Muscle layer of duodenum (tissue), 2 donors: ENCODE measurements around the gene MT2A.

ENCODE experiments used
- H3K27ac ChIP-seq: one replicate; pipeline ENCODE4 v1.7.0; 2013; ENCODE audit warnings: mild to moderate bottlenecking, low read length
- H3K27me3 ChIP-seq: one replicate; pipeline ENCODE4 v1.7.0; 2013; ENCODE audit warnings: low read depth, mild to moderate bottlenecking, control low read depth, low read length
- H3K36me3 ChIP-seq, 2 donors: one replicate each; pipeline ENCODE4 v1.7.0; 2013; ENCODE audit warnings: low read length in 2 of 2, control low read depth in 1 of 2, mild to moderate bottlenecking in 1 of 2; ENCODE audit not compliant: insufficient read depth in 2 of 2, control insufficient read depth in 1 of 2
- H3K4me1 ChIP-seq, 2 donors: one replicate each; pipeline ENCODE4 v1.7.0; 2013; ENCODE audit warnings: low read length in 2 of 2, mild to moderate bottlenecking in 2 of 2, control low read depth in 1 of 2, moderate library complexity in 1 of 2; ENCODE audit not compliant: insufficient read depth in 2 of 2, control insufficient read depth in 1 of 2
- H3K4me3 ChIP-seq, 2 donors: one replicate each; pipeline ENCODE4 v1.7.0; 2013; ENCODE audit warnings: low read length in 2 of 2, low read depth in 1 of 2, mild to moderate bottlenecking in 1 of 2
- H3K9me3 ChIP-seq, 2 donors: one replicate each; pipeline ENCODE4 v1.7.0; 2013; ENCODE audit warnings: low read length in 2 of 2, control low read depth in 1 of 2, mild to moderate bottlenecking in 1 of 2; ENCODE audit not compliant: control insufficient read depth in 1 of 2
- donor health status: healthy.

MT2A gene

DNA sequence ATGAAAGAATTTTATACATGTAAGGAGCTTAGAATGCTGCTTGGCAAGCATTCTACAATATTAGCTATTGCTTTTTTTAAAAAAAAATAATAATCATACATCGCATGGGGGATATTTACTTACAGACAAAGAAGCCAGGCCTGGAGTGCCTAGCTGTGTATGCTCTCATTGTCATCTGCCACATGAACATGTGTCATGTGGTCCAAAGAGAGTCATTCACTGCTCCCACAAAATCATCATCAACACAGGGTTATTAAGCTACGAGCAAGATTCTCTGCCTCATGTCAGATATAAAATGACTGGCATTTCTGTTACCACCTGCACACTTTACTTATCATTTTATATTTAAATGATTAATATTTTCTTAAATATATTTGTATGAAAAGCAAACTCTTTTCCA lies 15.3 kb downstream of the MT2A start:
- H3K4me1 ChIP-seq: peaks cover 0 to 7% of the 10 kb centered on the region in 2 donors
- H3K36me3 ChIP-seq: no peaks in the 10 kb centered on the region
- no peak overlapping the region for H3K4me3 ChIP-seq
- no peaks in the 10 kb centered on the region for H3K27me3 ChIP-seq
- no peak overlapping the region for H3K27ac ChIP-seq
- H3K9me3 ChIP-seq: no peaks in the 10 kb centered on the region

GRCh38 chr16:56625140-56625942 lies 17.0 kb downstream of the MT2A start, which contains the start of gene MT1E:
TSS of gene MT1E (plus strand) at chr16:56625781. CDS start at chr16:56625852, 71 bp downstream.
- peak within 1 kb of the TSS; percentile 74 to 75 for H3K4me3 ChIP-seq
- no peaks in the 10 kb centered on the region for H3K9me3 ChIP-seq
- H3K4me1 ChIP-seq: peaks cover 0 to 7% of the 10 kb centered on the region in 2 donors
- no peaks in the 10 kb centered on the region for H3K27me3 ChIP-seq
- peak within 1 kb of the TSS; percentile 90 for H3K27ac ChIP-seq
- H3K36me3 ChIP-seq: no peaks in the 10 kb centered on the region

GRCh38 chr16:56625943-56626654 lies 17.7 kb downstream of the MT2A start:
- Histone ChIP-seq H3K4me3 (peak overlapping the region; percentile 74 to 75), H3K36me3 (no peaks in the 10 kb centered on the region), H3K4me1 (peaks cover 0 to 7% of the 10 kb centered on the region in 2 donors), H3K27ac (peak overlapping the region; percentile 90), H3K9me3 (no peaks in the 10 kb centered on the region), H3K27me3 (no peaks in the 10 kb centered on the region)

- H3K27ac ChIP-seq: peak overlapping the region; percentile 90
These were observed 18.3 kb downstream of the MT2A start for GRCh38 chr16:56626685-56627084.

GRCh38 chr16:56628486-56629350 lies 20.3 kb downstream of the MT2A start:
- Histone ChIP-seq H3K27ac (no peak overlapping the region), H3K9me3 (no peaks in the 10 kb centered on the region), H3K4me1 (peaks cover 0 to 7% of the 10 kb centered on the region in 2 donors), H3K36me3 (no peaks in the 10 kb centered on the region), H3K27me3 (peaks cover 4% of the 10 kb centered on the region), H3K4me3 (no peak overlapping the region)

More at GRCh38 chr16:56626685-56627084, 18.3 kb downstream of the MT2A start:
- Histone ChIP-seq H3K9me3 (no peaks in the 10 kb centered on the region), H3K4me3 (peak overlapping the region; percentile 74 to 75), H3K4me1 (peaks cover 0 to 7% of the 10 kb centered on the region in 2 donors), H3K27me3 (no peaks in the 10 kb centered on the region), H3K36me3 (no peaks in the 10 kb centered on the region)

DNA sequence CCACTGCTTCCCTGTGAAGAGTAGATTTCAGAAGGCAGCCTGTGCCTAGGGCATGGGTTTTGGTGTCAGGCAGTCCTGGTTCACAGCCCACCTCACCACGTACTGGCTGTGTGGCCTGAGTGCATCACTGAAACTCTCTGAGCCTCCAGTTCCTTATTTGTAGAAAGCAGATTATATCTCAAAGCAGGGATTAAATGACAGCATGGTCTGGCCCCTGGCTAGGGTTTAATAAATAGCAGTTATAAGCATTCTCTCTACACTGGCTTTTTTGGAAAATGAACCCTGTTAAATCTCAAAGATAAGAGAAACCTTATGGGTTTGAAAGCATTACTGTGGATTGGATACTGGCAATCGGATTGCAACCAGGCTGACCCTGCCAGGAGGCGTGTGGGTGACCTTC lies 21.1 kb downstream of the MT2A start:
- Histone ChIP-seq H3K36me3 (no peaks in the 10 kb centered on the region), H3K4me3 (no peak overlapping the region), H3K27ac (no peak overlapping the region), H3K4me1 (peaks cover 0 to 7% of the 10 kb centered on the region in 2 donors), H3K9me3 (no peaks in the 10 kb centered on the region), H3K27me3 (peaks cover 7% of the 10 kb centered on the region)

DNA sequence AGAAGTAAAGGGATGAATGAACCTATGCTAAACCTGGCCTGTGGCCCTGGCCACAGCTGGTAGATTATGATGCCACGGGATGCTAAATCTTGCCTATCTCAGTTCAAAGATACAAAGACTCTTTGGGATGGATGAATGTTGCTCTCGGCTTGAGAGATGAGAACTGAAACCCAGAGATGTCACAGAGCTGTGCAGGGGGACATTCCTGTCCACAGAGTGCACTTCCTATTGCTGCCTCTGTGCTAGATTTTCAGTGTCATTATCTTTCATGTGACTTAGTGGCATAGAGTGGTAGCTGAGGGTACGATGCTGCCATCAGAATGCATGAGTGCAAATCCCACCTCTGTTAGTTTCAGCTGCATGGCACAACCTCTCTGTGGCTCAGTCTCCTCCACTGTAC lies 21.8 kb downstream of the MT2A start:
- no peak overlapping the region for H3K4me3 ChIP-seq
- H3K4me1 ChIP-seq: peaks cover 0 to 11% of the 10 kb centered on the region in 2 donors
- H3K36me3 ChIP-seq: no peaks in the 10 kb centered on the region
- no peaks in the 10 kb centered on the region for H3K9me3 ChIP-seq
- no peak overlapping the region for H3K27ac ChIP-seq
- H3K27me3 ChIP-seq: peaks cover 12% of the 10 kb centered on the region

DNA sequence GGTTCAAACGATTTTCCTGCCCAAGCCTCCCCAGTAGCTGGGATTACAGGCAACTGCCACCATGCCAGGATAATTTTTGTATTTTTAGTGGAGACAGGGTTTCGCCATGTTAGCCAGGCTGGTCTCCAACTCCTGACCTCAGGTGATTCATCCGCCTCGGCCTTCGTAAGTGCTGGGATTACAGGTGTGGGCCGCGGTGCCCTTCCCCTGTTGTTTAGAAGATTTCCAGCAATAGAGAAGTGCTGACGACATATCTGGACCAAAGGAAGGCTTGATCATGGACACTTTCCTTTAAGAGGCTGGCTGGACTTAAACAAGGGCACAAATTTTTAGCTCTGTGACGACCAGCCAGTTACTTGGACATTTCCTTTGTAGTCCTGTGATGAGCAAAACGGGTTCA lies 22.8 kb downstream of the MT2A start:
- peaks cover 0 to 18% of the 10 kb centered on the region in 2 donors for H3K4me1 ChIP-seq
- no peaks in the 10 kb centered on the region for H3K9me3 ChIP-seq
- peaks cover 17% of the 10 kb centered on the region for H3K27me3 ChIP-seq
- H3K36me3 ChIP-seq: no peaks in the 10 kb centered on the region
- no peak overlapping the region for H3K27ac ChIP-seq
- no peak overlapping the region for H3K4me3 ChIP-seq

GRCh38 chr16:56631832-56632155 lies 23.4 kb downstream of the MT2A start:
- no peaks in the 10 kb centered on the region for H3K36me3 ChIP-seq
- peaks cover 0 to 14% of the 10 kb centered on the region in 2 donors for H3K4me1 ChIP-seq
- H3K27me3 ChIP-seq: peaks cover 17% of the 10 kb centered on the region
- peak overlapping the region; percentile 63 for H3K27ac ChIP-seq
- no peaks in the 10 kb centered on the region for H3K9me3 ChIP-seq
- peak overlapping the region; percentile 65 to 74 for H3K4me3 ChIP-seq

DNA sequence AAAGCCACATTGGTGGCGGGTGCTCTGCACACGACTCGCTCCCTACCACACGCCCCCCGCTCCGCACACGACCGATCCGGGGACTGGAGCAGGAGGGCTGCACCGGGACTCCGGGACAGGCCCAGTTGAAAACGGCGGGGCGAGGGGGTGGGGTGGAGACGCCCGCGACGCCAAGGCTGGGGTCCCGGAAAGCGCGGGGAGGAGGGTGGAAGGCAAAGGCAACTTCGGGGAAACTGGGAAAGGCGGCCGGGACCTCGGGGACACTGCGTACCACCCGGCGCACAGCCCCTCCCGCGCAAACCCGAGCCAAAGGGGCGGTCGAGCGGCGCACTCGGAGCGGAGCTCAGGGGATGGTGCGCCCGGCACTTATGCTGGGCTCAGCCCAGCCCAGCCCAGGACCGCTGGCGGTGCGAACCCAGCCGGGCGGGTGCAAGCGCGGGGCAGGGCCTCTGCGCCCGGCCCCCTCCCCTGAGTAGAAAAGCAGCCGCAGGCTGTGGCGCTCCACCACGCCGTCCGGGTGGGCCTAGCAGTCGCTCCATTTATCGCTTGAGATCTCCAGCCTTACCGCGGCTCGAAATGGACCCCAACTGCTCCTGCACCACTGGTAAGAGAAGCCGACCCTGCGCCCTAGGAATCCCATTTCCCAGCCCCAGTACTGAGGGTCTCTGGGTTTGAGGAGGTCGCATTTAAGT lies 23.9 kb downstream of the MT2A start, which contains the start of gene MT1M:
TSS of gene MT1M (plus strand) at position 504 of the 692 bp plus-strand sequence. CDS start at position 577, 73 bp downstream.
- Histone ChIP-seq H3K36me3 (no peaks in the 10 kb centered on the region), H3K9me3 (no peaks in the 10 kb centered on the region), H3K4me3 (peak within 1 kb of the TSS; percentile 65 to 74), H3K27ac (peak within 1 kb of the TSS; percentile 74), H3K27me3 (peaks cover 17% of the 10 kb centered on the region), H3K4me1 (peaks cover 0 to 11% of the 10 kb centered on the region in 2 donors)
